IMR-90 (cell line): ENCODE data around the gene CDH13. TPM values are rescaled to one million over a fixed set of nuclear protein-coding genes. Genes with fewer than 3 reads are reported as not detected.

Experiments used
- ATAC-seq: fragments of 200-7000 bp; cut with Tn5 transposase; 2 replicates; pipeline ENCODE4 v1.9.1; 2020; ENCODE audit warnings: low read depth, mild to moderate bottlenecking, moderate library complexity
- BruUV-seq: library from RNA; stranded (reverse); fragments of 400-500 nt; replicated peaks from 2 replicates; lab custom pipeline; 2021; lab: Mats Ljungman, UMichigan
- CTCF ChIA-PET: fragments of 300-600 bp; formaldehyde crosslinking; extraction: SDS; loops from one replicate; lab custom pipeline; 2021; ENCODE audit warnings: antibody characterized with exemption; lab: Yijun Ruan, JAX
- POLR2A ChIA-PET: fragments of 300-600 bp; sonication (Branson Sonifier 250); formaldehyde crosslinking; loops from one replicate; lab custom pipeline; 2022; ENCODE audit warnings: antibody characterized with exemption; ENCODE audit not compliant: unreplicated experiment; lab: Charles Lee
- DNase-seq: peaks from one replicate; pipeline ENCODE4 v3.0.0; 2013
- H2AFZ ChIP-seq: replicated peaks from 2 replicates; pipeline ENCODE3; 2013; ENCODE audit warnings: low read length, mild to moderate bottlenecking; ENCODE audit not compliant: poor library complexity
- H2AK5ac ChIP-seq: 2 replicates; pipeline ENCODE4 v1.6.1; 2013; ENCODE audit warnings: low read depth, low read length, inconsistent platforms
- H2AK9ac ChIP-seq: replicated peaks from 2 replicates; pipeline ENCODE3; 2013; ENCODE audit warnings: mild to moderate bottlenecking, low read depth, low read length, moderate library complexity; ENCODE audit not compliant: poor library complexity
- H2BK120ac ChIP-seq: 2 replicates; pipeline ENCODE4 v1.6.1; 2013; ENCODE audit warnings: low read depth, low read length, inconsistent platforms
- H2BK15ac ChIP-seq: 3 replicates; pipeline ENCODE4 v1.6.1; 2013; ENCODE audit warnings: low read depth, low read length, inconsistent platforms
- H2BK20ac ChIP-seq: 2 replicates; pipeline ENCODE4 v1.6.1; 2013; ENCODE audit warnings: low read depth, mild to moderate bottlenecking, inconsistent platforms, low read length, moderate library complexity
- H2BK5ac ChIP-seq: 2 replicates; pipeline ENCODE4 v1.6.1; 2013; ENCODE audit warnings: mild to moderate bottlenecking, low read depth, low read length, inconsistent platforms; ENCODE audit not compliant: poor library complexity, severe bottlenecking
- H3K14ac ChIP-seq: replicated peaks from 2 replicates; pipeline ENCODE4 v1.6.1; 2013; ENCODE audit warnings: low read depth, low read length, inconsistent platforms
- H3K18ac ChIP-seq: 2 replicates; pipeline ENCODE4 v1.6.1; 2013; ENCODE audit warnings: low read depth, low read length, control low read depth
- H3K23ac ChIP-seq: 2 replicates; pipeline ENCODE4 v1.6.1; 2013; ENCODE audit warnings: low read depth, low read length, inconsistent platforms
- H3K27ac ChIP-seq: 2 replicates; pipeline ENCODE4 v1.5.1; 2013; ENCODE audit warnings: mild to moderate bottlenecking, control low read depth, low read length; ENCODE audit not compliant: insufficient read depth
- H3K27me3 ChIP-seq: 2 replicates; pipeline ENCODE4 v1.6.1; 2013; ENCODE audit warnings: low read length; ENCODE audit not compliant: control insufficient read depth, insufficient read depth
- H3K36me3 ChIP-seq: 2 replicates; pipeline ENCODE4 v1.6.1; 2013; ENCODE audit warnings: low read length, mixed read lengths; ENCODE audit not compliant: control insufficient read depth, insufficient read depth
- H3K4ac ChIP-seq: 2 replicates; pipeline ENCODE4 v1.6.1; 2013; ENCODE audit warnings: low read depth, low read length, inconsistent platforms
- H3K4me1 ChIP-seq: 2 replicates; pipeline ENCODE4 v1.6.1; 2013; ENCODE audit warnings: low read length, mixed read lengths; ENCODE audit not compliant: control insufficient read depth, insufficient read depth
- H3K4me2 ChIP-seq: 2 replicates; pipeline ENCODE4 v1.6.1; 2013; ENCODE audit warnings: low read depth, mild to moderate bottlenecking, control low read depth, low read length, moderate library complexity
- H3K4me3 ChIP-seq: 2 replicates; pipeline ENCODE4 v1.5.1; 2013; ENCODE audit warnings: low read depth, mild to moderate bottlenecking, control low read depth, low read length, moderate library complexity; ENCODE audit not compliant: insufficient read depth
- H3K56ac ChIP-seq: 2 replicates; pipeline ENCODE4 v1.6.1; 2013; ENCODE audit warnings: low read length, inconsistent platforms; ENCODE audit not compliant: insufficient read depth; ENCODE audit errors: extremely low read depth
- H3K79me1 ChIP-seq, 2 experiments: 2 replicates each; pipeline ENCODE4 v1.6.1; 2013; ENCODE audit warnings: low read length in 2 of 2, inconsistent platforms in 1 of 2, low read depth in 1 of 2
- H3K9ac ChIP-seq: 2 replicates; pipeline ENCODE4 v1.6.1; 2013; ENCODE audit warnings: low read depth, low read length, control low read depth
- H3K9me1 ChIP-seq: 2 replicates; pipeline ENCODE4 v1.6.1; 2013; ENCODE audit warnings: low read length, inconsistent platforms; ENCODE audit not compliant: insufficient read depth
- H3K9me3 ChIP-seq: 2 replicates; pipeline ENCODE4 v1.6.1; 2013; ENCODE audit warnings: low read length; ENCODE audit not compliant: control insufficient read depth, insufficient read depth
- H4K20me1 ChIP-seq: 2 replicates; pipeline ENCODE4 v1.6.1; 2013; ENCODE audit warnings: low read length, inconsistent platforms; ENCODE audit not compliant: insufficient read depth
- H4K5ac ChIP-seq: 2 replicates; pipeline ENCODE4 v1.6.1; 2013; ENCODE audit warnings: mild to moderate bottlenecking, low read depth, low read length, control low read depth
- H4K8ac ChIP-seq, 2 experiments: 2 replicates each; pipeline ENCODE4 v1.6.1; 2013; ENCODE audit warnings: low read depth in 2 of 2, low read length in 2 of 2, control low read depth in 1 of 2, inconsistent platforms in 1 of 2
- H4K91ac ChIP-seq: 2 replicates; pipeline ENCODE4 v1.6.1; 2013; ENCODE audit warnings: low read depth, low read length, inconsistent platforms; ENCODE audit not compliant: insufficient read depth
- BHLHE40 ChIP-seq: fragments of 150-350 bp; IDR thresholded peaks from 2 replicates; pipeline ENCODE4 v1.6.1; 2016; ENCODE audit warnings: mild to moderate bottlenecking, low read depth, low read length
- CEBPB ChIP-seq: IDR thresholded peaks from 2 replicates; pipeline ENCODE4 v1.6.1; 2012; ENCODE audit warnings: low read depth, low read length, improper control_type of control experiment
- CHD1 ChIP-seq: IDR thresholded peaks from 2 replicates; pipeline ENCODE4 v1.6.1; 2012; ENCODE audit warnings: low read depth, low read length, improper control_type of control experiment
- CTCF ChIP-seq: conservative IDR thresholded peaks from 2 replicates; pipeline ENCODE4 v1.5.1; 2012; ENCODE audit warnings: mild to moderate bottlenecking, low read depth, low read length, improper control_type of control experiment
- ELK1 ChIP-seq: fragments of 150-350 bp; IDR thresholded peaks from 2 replicates; pipeline ENCODE4 v1.6.1; 2016; ENCODE audit warnings: low read depth, mild to moderate bottlenecking, low read length, moderate library complexity, borderline replicate concordance
- FOS ChIP-seq: fragments of 150-350 bp; IDR thresholded peaks from 2 replicates; pipeline ENCODE4 v1.6.1; 2016; ENCODE audit warnings: low read depth, low read length
- MAFK ChIP-seq: IDR thresholded peaks from 2 replicates; pipeline ENCODE4 v1.6.1; 2012; ENCODE audit warnings: low read depth, low read length, improper control_type of control experiment
- MAZ ChIP-seq: IDR thresholded peaks from 2 replicates; pipeline ENCODE4 v1.6.1; 2012; ENCODE audit warnings: low read depth, mild to moderate bottlenecking, low read length, improper control_type of control experiment, moderate library complexity, borderline replicate concordance
- MXI1 ChIP-seq: IDR thresholded peaks from 2 replicates; pipeline ENCODE4 v1.6.1; 2012; ENCODE audit warnings: low read depth, mild to moderate bottlenecking, low read length, moderate library complexity, borderline replicate concordance
- NFE2L2 ChIP-seq: fragments of 150-350 bp; IDR thresholded peaks from 2 replicates; pipeline ENCODE4 v1.6.1; 2016; ENCODE audit warnings: low read depth, mild to moderate bottlenecking, low read length
- POLR2A ChIP-seq: IDR thresholded peaks from 2 replicates; pipeline ENCODE4 v1.6.1; 2012; ENCODE audit warnings: mild to moderate bottlenecking, low read depth, low read length
- RAD21 ChIP-seq: IDR thresholded peaks from 2 replicates; pipeline ENCODE4 v1.6.1; 2012; ENCODE audit warnings: low read length, improper control_type of control experiment
- RCOR1 ChIP-seq: IDR thresholded peaks from 2 replicates; pipeline ENCODE4 v1.6.1; 2012; ENCODE audit warnings: mild to moderate bottlenecking, low read length, improper control_type of control experiment; ENCODE audit not compliant: insufficient replicate concordance
- RFX5 ChIP-seq: IDR thresholded peaks from 2 replicates; pipeline ENCODE4 v1.8.0; 2012; ENCODE audit warnings: low read depth, mild to moderate bottlenecking, low read length, moderate library complexity
- SMC3 ChIP-seq: fragments of 150-350 bp; IDR thresholded peaks from 2 replicates; pipeline ENCODE4 v1.6.1; 2016; ENCODE audit warnings: low read depth, mild to moderate bottlenecking, antibody characterized with exemption, low read length, moderate library complexity
- USF2 ChIP-seq: fragments of 150-350 bp; IDR thresholded peaks from 2 replicates; pipeline ENCODE4 v1.6.1; 2017; ENCODE audit warnings: mild to moderate bottlenecking, antibody characterized with exemption, low read length, low read depth
- WGBS, 2 experiments: methylation state at CpG; one replicate each; pipeline versions ENCODE4 v1.1.5 to v1.1.7; 2013; ENCODE audit warnings: missing lambda C conversion rate in 2 of 2; ENCODE audit not compliant: insufficient read length in 1 of 2; ENCODE audit errors: extremely low coverage in 2 of 2; 5-methylcytosine and 5-hydroxymethylcytosine counted together
- dilution Hi-C: fragments of 300-500 bp; cut with HindIII; formaldehyde crosslinking; loops from one replicate; pipeline ENCODE4 v1.14.3; 2018; ENCODE audit warnings: low sequenced_read_pairs; ENCODE audit not compliant: unreplicated experiment
- in situ Hi-C: fragments of 300-500 bp; cut with MboI; formaldehyde crosslinking; loops from 3 replicates; pipeline ENCODE4 v1.14.3; 2019; ENCODE audit warnings: low sequenced_read_pairs, inconsistent platforms, mixed read lengths
- intact Hi-C: fragments of 100-400 bp; cut with micrococcal nuclease; formaldehyde crosslinking; loops from 2 replicates; pipeline ENCODE4 v1.10.0; 2022
- polyA plus RNA-seq, 3 experiments: library from polyadenylated mRNA; depleted of rRNA; stranded (reverse); fragments of >200 nt; gene quantifications; 2 replicates each; pipeline ENCODE4 v1.2.3, GENCODE V29; 2012; ENCODE audit warnings: low replicate concordance in 1 of 3
- total RNA-seq: library from RNA; depleted of rRNA; stranded (reverse); fragments of >200 nt; gene quantifications from 2 replicates; pipeline ENCODE4 v1.2.3, GENCODE V29; 2012

Gene CDH13
- total and polyA plus RNA-seq, 2 of the 4 experiments (the other 2 are of a cell fraction): 61.6 to 74.7 TPM

GRCh38 chr16:82852388-82853008, 225.7 kb downstream of the CDH13 start:
- Histone ChIP-seq H3K23ac (no peak overlapping the region), H3K27me3 (no peaks in the 10 kb centered on the region), H3K4me1 (no peaks in the 10 kb centered on the region), H3K79me1 (peaks cover 0 to 9% of the 10 kb centered on the region in 2 experiments; a peak in 3 of 4 replicates), H2BK15ac (no peak overlapping the region), H3K4ac (no peak overlapping the region), H4K20me1 (no peaks in the 10 kb centered on the region), H2BK120ac (no peak overlapping the region), H3K9me3 (no peaks in the 10 kb centered on the region), H3K9ac (no peak overlapping the region), H3K4me2 (no peak overlapping the region), H2BK20ac (no peak overlapping the region), H4K5ac (no peak overlapping the region), H3K18ac (no peak overlapping the region), H4K8ac (no peak overlapping the region), H3K14ac (no peak overlapping the region), H3K4me3 (no peak overlapping the region), H2BK5ac (no peak overlapping the region), H3K27ac (no peak overlapping the region), H2AK9ac (no peak overlapping the region), H2AK5ac (no peak overlapping the region), H4K91ac (no peak overlapping the region), H2AFZ (no peak overlapping the region), H3K36me3 (no peaks in the 10 kb centered on the region), H3K56ac (no peak overlapping the region), H3K9me1 (no peaks in the 10 kb centered on the region)
- ChIA-PET CTCF (interaction anchor here (0.7 kb wide), 1 partner anchor 213 kb away, joined by 3 read pairs; no protein-coding TSS in a partner anchor), POLR2A (no interaction called here)
- in situ Hi-C loops: no loop called here
- dilution Hi-C loops: no loop called here
- no CpG with 5 or more reads among the region's 3 CpGs for WGBS, 2 experiments
- intact Hi-C loops: no loop called here
- TF ChIP-seq USF2 (no peak), MXI1 (no peak), NFE2L2 (no peak), MAZ (no peak), SMC3 (no peak), CEBPB (no peak), MAFK (no peak), RCOR1 (no peak), BHLHE40 (no peak), FOS (no peak), RAD21 (no peak), CHD1 (no peak), RFX5 (no peak), ELK1 (no peak), POLR2A (no peak), CTCF (no peak)
- DNase-seq (no peak), ATAC-seq (no peak)
- BruUV-seq: no TSS peak
